NCI-H748 (cell line): Measurements from ENCODE around the gene ST14.
A peak's percentile ranks its signal among the peaks of the same experiment; 100 is the strongest.

ENCODE experiments used
- DNase-seq: peaks from one replicate; lab custom pipeline; 2025; ENCODE audit not compliant: unreplicated experiment; lab: John Stamatoyannopoulos, UW

The ST14 gene

DNA sequence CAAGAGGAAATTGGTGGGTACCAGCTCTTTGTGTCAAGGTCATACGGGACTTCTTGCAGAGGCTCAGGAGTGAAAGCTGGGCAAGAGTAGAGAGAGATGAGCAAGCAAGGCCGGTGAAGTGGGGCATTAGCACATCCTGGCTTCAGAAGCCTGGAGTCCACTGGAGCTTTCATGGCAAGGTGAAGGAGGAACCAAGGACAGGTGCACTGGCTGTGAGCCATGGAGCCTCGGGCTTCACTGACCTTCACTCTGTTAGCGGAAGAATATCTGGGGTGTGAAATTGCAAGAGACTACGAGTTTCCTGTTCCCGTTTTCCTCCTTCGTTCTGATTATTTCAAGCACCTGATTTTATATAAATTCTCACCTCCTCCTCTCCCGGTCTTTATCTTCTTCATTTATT lies 25.9 kb upstream of the ST14 start:
- DNase-seq: no peak

DNA sequence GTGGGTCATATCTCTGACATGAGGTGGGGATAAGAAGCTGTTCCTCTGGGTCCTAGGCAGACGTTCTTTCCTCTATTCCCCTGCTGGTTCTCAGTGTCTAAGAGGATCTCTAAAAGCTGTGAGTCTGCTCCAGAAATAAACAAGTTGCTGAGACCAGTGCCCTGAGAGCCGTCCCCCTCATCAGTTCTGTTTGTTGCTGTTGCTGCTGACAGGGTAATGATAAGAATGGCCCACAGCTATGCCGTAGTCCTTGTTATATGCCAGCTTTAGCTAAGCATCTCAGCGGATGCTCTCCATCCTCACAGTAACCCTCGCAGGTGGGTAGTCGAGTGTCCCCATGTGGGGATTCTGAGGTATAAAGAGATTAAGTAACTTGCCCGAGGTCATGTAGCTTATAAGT lies 23.5 kb upstream of the ST14 start:
- no peak for DNase-seq

DNA sequence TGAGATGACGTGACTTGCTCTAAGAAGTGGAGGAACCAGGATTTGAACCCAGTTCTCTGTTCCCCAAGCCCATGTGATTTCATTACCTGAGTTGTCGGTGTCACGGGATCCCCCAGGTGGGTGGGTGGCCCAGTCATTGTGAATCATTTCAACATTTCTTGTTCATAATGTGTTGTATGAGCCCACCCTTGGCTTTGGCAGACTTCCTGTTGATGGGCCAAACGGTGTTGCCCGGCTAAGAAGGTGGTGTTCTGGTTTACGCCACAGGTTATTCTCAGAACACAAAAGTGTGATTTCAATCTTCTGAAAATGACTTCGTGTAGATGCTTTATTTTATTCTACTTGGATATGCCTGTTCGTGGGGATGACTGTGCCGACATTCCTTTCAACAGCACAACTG lies 21.6 kb upstream of the ST14 start:
- no peak for DNase-seq

DNA sequence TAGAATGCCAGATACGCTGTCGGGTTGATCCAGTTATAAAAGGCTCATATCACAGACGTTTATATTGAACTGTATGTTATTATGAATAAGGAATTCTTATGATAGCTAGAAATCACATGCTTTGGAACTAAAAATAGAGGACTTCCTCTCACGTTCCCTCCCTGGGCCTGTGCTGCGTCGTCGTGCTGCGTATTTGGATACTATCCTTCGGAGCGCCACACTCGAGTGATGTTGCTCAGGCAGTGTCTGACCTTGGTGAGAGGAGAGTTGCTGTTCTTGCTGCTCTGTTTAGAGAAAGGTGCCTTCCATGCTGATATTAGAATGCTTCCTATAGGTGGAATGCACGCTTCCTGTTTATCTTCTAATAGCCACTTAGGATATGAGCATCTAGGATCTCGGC lies 20.2 kb upstream of the ST14 start:
- no peak for DNase-seq

DNA sequence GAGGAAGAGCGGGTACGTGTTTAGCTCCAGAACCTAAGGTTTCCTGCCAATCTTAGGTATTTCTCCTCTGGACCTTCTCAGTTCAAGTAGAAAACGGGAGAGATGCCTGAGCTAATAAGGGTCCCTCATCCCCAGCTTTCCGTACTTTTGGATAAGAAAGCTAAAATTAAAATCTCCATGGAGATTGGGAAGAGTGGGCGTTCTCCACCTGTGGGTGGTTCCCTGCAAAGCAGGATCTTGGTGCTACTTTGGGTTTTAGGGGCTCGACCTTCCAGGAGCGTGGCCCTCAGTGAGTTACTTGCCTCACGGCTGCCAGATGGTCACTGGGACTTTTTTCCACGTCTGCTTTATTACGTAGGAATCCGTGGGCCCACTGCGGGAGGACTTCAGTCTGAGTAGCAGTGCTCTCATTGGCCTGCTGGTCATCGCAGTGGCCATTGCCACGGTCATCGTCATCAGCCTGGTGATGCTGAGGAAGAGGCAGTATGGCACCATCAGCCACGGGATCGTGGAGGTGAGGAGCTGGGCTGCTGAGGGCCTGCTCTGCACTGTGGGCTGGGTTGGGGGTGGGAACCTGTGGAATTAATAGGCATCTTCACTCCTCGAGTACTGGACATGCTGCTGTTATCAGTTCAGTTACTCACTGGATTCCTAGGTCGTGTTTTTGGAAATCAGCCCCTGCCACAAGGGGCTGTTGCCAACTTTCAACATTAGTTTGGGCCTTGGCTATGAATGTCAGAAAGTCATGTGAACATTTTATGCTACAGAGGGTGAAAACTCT lies 17.8 kb upstream of the ST14 start:
- DNase-seq: no peak

DNA sequence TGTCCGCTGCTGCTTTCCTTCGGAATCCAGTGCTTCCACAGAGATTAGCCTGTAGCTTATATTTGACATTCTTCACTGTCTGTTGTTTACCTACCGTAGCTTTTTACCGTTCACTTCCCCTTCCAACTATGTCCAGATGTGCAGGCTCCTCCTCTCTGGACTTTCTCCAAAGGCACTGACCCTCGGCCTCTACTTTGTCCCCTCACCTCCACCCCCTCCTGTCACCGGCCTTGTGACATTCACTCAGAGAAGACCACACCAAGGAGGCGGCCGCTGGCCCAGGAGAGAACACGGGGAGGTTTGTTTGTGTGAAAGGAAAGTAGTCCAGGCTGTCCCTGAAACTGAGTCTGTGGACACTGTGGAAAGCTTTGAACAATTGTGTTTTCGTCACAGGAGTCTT lies 15.4 kb upstream of the ST14 start:
- no peak for DNase-seq

DNA sequence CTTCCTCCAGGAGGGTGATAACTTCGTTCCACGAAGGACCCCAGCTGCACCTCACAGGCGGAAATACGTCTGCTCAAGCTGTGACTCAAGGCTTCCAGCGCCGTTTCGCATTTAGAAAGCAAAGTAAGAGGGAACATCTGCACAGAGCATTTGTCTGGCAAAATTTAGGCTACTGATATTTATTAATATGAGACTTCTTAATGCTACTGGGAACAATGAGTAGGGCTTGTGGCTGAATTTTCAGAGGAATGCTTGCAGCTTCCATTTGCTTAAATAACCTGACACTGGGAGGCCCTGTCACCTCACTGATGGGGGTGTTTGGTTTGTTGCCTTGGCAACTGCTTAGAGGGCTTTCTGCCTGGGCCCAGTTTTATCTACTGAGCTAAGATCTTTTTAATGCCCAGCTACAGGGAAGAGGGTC lies 14.7 kb upstream of the ST14 start:
- peak; percentile 3 for DNase-seq

DNA sequence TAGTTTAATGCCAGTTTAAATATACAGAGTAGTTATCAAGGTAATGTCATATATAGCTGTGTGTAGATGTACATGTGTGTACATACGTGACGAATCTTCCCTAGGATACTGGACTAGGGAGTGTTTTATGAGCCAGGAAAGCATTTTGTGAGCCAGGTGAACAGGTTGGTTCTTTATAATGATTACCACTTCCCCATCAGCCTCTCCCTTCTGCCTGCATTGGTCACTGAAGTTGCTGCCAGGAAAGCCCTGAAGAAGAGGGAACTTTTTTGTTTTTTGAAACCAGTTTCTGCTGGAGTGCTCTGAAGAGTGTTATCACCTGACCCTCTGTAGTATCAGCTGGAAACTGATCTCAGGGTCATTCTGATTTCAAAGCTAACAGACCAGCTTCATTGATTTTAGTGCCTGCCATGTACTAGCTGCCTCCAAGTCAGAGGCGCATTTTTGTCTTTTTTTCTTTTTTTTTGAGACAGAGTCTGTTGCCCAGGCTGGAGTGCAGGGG lies 14.2 kb upstream of the ST14 start:
- no peak for DNase-seq

DNA sequence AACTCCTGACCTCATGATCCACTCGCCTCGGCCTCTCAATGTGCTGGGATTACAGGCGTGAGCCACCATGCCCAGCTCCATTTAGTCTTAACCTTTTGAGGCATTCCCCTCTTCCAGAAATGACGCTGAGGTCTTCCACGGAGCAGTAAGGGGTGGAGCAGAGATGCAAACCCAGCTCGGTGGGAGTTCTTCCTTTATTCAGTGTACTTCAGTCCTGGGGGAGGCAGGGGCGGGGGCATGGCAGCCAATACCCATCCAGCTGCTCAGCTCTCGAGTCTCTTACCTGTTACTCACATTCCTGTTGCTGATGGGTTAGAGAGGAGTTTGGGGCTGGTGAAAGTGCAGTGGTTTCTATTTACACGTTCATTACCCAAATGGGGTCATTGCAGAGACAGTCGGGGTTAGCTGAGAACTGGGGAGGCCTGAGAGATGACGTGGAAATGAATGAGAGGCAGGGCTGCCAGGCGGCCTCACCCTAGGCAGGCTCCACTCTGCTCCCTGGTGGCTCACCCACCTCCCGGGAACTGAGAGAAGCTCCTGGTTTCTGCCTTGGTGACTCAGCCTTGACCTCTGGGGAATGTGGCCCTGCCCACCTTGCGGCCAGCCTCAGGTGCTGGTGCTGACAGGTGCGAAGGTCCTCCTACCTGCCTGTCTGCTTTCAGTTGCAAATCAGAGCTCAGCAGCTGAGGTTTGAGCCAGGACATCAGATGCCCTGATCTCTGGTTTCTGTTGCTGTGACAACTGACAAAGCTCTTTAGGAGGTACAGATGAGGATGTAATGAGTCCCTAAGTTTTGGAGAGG lies 13.4 kb upstream of the ST14 start:
- no peak for DNase-seq

DNA sequence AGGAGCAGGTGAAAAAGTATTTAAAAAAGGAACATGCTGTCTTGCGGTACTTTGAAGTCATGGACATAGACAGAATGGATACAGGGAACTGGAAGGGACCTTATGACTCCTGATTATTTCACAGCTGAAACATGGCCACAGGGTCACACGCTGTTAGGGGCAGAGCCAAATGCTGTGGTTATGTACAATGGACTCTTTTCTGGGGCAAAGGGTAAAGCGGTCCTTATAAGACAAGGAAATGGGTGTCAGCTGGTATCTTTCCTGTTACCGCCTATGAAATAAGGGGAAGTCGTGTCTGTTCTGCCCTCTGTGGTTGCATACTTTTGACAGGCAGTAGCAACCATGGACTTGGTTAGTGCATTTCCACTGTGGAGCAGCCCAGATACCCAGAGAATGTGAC lies 12.8 kb upstream of the ST14 start:
- DNase-seq: no peak

DNA sequence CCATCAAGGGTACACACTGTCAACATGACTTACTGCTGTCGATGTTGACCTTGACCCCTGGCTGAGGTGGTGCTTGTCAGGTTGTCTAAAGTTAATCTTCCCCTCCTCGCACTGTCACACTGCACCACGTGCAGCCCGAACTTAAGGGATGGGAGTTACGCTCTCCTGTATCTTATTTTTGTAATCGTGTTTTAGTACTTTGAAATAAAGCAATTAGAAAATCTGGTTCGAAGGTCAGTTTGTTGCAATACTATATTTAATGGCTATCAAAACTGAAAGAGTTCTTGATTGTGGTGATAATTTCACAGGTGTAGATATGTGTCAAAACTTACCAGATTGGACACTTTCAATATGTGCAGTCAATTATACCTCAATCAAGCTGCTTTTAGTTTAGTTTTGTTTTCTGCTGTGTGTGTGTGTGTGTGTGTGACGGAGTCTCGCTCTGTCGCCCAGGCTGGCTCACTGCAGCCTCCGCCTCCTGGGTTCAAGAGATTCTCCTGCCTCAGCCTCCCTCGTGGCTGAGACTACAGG lies 10.7 kb upstream of the ST14 start:
- no peak for DNase-seq

DNA sequence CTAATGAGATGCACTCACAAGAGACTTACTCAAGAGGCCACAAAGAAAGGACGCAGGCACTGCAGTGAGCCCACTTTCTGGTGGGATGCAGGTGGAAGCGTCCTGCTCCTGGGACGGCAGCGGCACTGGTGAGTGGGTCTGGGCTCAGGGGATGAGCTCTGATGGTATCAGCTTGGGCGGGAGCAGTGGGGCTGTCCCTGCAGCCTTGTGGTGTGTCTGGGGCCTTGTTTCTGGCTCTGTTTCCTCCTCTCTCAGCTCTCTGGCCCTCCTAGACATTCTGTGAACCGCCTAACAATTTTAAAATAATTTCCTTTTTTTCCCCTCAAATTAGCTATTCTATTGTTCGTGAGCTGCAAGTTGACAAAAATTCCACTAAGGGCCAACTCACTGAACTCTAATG lies 8.8 kb upstream of the ST14 start:
- DNase-seq: no peak

DNA sequence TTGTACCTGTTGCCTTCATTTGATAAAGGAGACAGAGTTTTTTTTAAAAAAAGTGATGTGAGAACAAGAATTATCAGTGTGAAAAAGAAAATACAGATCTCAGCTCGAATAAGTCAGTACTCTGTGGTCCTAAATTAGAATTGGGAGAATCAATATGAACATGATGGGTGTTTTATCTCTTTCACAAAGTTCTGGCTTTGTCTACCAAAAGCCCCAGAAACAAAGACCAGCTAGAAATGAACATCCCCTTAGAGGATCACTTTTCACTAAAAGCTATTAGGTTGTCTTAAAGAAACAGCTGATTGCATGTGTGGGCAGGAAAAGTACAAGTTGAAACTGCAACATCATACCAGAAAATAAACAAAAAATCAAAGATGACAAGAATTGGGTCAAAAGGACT lies 8.4 kb upstream of the ST14 start:
- no peak for DNase-seq

DNA sequence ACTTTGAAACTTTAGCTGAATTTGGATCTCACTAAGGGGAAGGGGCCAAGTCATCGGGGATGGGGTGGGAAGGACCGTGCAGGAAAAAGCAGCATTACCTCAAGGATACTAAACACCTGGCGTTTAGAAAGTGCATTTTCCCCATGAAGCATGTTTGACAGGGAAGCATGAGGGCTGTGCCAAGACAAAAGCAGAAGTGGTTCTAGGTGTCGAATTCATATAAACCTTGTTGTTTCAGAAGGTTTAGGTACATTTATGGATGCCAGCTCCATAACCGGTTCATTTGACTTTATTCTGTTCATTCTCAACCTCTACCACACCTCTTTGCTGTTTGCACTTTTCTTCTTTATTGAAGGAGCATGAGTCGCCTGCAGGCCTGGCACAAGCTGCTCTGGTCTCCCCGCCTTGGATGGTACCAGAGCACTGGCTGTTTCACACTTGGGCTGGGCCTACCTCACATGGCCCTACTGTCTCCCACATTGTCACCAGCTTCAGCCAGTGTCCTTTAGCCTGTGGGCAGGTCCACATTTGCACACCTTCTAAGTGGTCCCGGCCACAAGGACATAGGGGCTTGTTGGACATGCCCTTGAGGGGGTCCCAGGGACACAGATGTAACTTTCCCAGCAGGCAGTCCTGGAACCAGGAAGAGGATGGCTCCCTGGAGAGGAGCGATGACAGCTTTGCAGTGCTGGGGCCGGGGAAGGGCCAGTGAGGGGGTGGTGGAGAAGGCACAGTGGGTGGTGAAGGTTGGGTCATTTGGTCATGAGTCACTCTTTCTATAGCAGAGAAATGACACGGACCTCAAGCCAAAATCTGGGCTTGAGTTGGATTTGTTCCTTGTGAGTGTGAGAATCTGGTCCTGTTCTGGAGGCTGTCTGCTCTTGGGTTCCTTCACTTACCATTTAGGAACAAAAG lies 3.2 kb upstream of the ST14 start:
- no peak for DNase-seq

DNA sequence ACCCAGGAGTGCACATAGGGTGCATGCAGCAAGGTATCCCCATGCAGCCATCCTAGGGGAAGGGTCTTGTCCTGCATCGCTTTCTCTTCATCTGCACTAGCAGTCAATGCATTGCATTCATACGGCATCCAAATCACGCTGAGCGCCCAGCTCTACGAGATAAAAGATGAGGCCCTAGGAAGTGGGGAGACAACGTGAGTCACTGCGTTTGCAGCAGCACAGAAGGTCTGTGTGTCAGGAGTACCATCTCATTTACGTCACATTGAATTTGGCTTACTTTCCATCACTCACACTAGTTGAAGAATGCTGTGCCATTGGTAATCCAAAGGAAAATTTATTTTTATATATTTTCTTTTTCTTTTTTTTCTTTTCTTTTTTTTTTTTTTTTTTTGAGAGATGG lies 2.5 kb upstream of the ST14 start:
- DNase-seq: no peak

DNA sequence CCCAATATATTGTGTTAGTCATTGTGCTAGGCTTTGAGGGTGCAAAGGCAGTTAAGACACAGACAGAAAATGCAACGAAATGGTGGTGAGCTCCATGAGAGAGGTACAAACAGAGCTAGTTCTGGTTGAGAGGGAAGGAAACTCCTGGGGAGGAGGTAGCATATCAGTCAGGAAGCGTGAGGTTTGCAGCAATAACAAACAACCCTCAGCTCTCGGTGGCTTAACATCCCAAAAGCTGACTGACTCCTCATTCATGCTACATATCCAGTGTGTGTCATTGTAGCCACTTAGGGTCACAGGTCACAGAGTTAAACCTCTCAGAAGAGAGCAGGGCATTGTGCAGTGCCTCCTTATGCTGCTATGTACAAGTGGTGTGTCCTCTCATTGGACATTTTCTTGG lies 1.7 kb upstream of the ST14 start:
- DNase-seq: no peak

DNA sequence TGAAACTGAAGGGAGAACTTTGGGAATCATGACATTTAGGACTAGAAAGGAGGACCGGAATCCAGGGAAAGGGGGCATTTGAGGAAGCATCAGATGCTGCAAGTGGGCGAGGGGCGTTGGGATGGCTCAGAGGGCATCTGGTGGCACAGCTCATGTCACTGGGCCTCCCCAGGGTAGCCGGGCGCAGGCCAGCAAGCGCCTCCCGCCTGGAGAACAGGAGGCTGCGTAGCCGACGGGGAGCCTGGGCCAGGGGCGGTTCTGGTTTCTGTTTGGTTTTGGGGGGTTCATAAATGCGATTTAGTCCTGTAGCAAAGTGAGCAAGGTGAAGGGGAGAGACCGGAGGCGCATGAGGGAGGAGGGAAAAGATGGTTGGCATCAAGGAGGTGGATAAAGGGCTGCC lies 443 bp upstream of the ST14 start:
- no peak for DNase-seq

DNA sequence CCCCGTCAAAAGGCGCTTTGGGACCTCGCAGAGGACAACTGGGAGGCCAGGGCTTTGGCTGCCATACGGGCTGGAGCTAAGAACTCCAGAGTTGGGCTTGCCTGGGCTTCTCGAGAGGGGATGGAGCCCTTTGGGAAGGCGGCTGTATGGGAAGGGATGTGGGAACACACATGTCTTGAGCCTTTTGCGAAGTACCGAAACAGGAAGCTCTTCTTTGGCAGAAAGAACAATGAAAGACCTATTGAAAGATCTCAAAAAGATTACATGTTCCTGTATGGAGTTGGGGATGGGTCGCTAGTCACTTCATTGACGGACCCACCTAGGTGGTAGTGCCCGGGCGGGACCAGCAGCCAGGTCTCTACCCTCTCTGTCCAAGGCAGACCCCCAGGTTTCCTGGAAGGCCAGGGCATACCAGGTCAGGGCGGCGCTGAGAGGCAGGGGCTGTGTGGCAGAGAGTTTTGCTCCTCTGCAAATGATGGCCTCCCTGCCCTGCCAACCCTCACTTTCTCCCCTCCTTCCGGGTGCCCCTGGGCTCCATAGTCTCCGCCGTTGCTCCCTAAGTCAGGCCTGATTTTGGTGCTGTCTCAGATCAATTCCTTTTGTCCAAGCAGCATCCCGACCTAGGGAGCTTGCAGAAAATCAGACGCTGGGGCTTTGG lies 1.0 kb downstream of the ST14 start:
- peak; percentile 30 for DNase-seq

DNA sequence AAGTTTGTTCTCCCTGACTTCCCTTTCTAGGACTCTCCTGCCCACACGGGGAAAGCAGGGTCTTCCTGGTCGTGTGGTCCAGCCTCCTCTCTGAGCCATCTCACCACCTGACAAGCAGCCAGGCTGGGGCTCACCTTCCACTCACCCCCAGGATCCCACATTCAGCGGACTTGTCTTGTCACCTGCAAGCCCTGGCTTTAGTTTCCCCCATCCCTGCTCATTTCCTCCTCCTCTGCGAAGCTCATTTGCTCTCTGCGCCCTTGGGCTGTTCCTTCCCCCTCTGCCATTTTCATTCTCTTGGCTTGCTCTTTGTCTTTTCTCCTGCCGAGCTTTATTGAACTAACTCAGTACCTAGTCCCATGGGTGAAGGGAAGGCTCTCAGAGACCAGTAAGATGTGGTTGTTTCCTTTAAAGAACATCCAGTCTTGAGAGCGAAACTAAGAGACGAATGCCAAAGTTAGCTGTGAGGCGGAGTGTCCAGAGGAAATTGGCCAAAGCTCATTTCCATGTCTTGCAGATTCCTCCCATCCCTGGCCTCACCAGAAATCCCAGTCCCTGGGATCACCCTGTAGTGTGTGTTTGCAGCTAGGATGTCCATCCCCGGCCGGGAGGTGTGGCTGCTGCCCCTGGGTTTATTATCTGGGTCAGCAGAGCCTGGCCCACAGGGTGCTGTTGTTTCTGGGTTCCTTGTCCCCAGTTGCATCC lies 2.0 kb downstream of the ST14 start:
- peak; percentile 4 for DNase-seq

DNA sequence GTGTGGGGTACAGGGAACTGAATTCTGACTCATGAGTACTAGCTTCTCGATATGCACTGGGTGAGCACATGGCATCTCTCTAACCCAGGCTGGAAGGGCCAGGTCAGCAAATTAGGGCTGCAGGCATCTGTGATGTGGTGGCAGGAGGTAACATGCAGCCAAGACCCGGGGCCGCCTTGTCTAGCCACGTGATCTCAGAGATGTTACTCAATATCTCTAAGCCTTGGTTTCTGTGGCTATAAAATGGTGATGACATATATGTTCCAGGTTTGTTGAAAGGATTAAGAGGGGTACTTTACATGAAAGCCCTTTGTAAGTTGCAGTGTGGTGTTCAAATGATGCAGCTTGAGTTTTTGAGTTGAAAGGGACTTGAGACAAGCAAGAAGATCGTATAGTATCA lies 3.2 kb downstream of the ST14 start:
- DNase-seq: no peak
